Esophagus squamous epithelium (tissue), 5 donors: ENCODE data around the gene ZNF445. TPM values are rescaled to one million over a fixed set of nuclear protein-coding genes. Genes with fewer than 3 reads are reported as not detected.
"Not testable (repeated sequence)": the region's sequence is repeated elsewhere in the genome, so short reads cannot be mapped to it uniquely, and the experiment has no call there.

Source experiments
- DNase-seq: peaks from one replicate; lab custom pipeline; 2025; lab: John Stamatoyannopoulos, UW
- H3K27ac ChIP-seq, 4 donors: fragments of 200-600 bp; sonication (generic); one replicate each; pipeline ENCODE4 v1.5.1; 2016 to 2019; ENCODE audit warnings: mild to moderate bottlenecking in 1 of 4
- H3K27me3 ChIP-seq, 4 donors: fragments of 200-600 bp; sonication (generic); 1 replicate in 3 of 4; 2 replicates in 1 of 4; pipeline versions ENCODE4 v1.5.1 to v1.6.0; 2017 to 2021; ENCODE audit warnings: antibody characterized with exemption in 1 of 4
- H3K36me3 ChIP-seq, 3 donors: fragments of 200-600 bp; sonication (generic); one replicate each; pipeline ENCODE4 v1.5.1; 2016 to 2019
- H3K4me1 ChIP-seq, 3 donors: fragments of 200-600 bp; sonication (generic); one replicate each; pipeline ENCODE4 v1.5.1; 2017 to 2019
- H3K4me3 ChIP-seq, 4 donors: fragments of 200-600 bp; sonication (generic); 1 replicate in 3 of 4; 2 replicates in 1 of 4; pipeline ENCODE4 v1.5.1; 2016 to 2019; ENCODE audit warnings: mild to moderate bottlenecking in 2 of 4, moderate library complexity in 1 of 4
- H3K9me3 ChIP-seq, 3 donors: fragments of 200-600 bp; sonication (generic); one replicate each; pipeline ENCODE4 v1.5.1; 2016 to 2019
- POLR2A ChIP-seq, 4 donors: fragments of 450-650 bp; IDR thresholded peaks; one replicate each; pipeline ENCODE4 v1.6.1; 2017; ENCODE audit warnings: antibody characterized with exemption in 4 of 4, mild to moderate bottlenecking in 4 of 4, moderate library complexity in 3 of 4
- WGBS, 2 donors: methylation state at CpG; one replicate each; pipeline ENCODE4 v1.1.5; 2018; 5-methylcytosine and 5-hydroxymethylcytosine counted together
- intact Hi-C: fragments of 100-400 bp; cut with DNase I; formaldehyde crosslinking; loops from one replicate; pipeline ENCODE4 v1.15.0; 2022
- total RNA-seq, 4 donors: library from RNA; depleted of rRNA; stranded (reverse); fragments of >200 nt; gene quantifications; one replicate each; pipeline ENCODE4 v1.1.0, GENCODE V29; 2016
- TF ChIP-seq, protein P1 (sequence below), 6 experiments: fragments of 450-650 bp in 4 of 6; fragments of 200-600 bp in 2 of 6; sonication (generic) in 2 of 6; IDR thresholded peaks; one replicate each; pipeline ENCODE4 v1.5.1; 2016 to 2019; ENCODE audit warnings: antibody characterized with exemption in 6 of 6, mild to moderate bottlenecking in 4 of 6, moderate library complexity in 4 of 6
- donor health status: DM: yes; HTN: yes; CAD: no.

The ZNF445 gene
- total RNA-seq, 4 donors from 2014 or later: 3.2 to 6.9 (median 4.6) TPM

GRCh38 chr3:44478606-44479094, 1.2 kb upstream of the ZNF445 start:
- no peaks in the 10 kb centered on the region for H3K9me3 ChIP-seq
- no peak for DNase-seq
- TF ChIP-seq, protein P1, sequence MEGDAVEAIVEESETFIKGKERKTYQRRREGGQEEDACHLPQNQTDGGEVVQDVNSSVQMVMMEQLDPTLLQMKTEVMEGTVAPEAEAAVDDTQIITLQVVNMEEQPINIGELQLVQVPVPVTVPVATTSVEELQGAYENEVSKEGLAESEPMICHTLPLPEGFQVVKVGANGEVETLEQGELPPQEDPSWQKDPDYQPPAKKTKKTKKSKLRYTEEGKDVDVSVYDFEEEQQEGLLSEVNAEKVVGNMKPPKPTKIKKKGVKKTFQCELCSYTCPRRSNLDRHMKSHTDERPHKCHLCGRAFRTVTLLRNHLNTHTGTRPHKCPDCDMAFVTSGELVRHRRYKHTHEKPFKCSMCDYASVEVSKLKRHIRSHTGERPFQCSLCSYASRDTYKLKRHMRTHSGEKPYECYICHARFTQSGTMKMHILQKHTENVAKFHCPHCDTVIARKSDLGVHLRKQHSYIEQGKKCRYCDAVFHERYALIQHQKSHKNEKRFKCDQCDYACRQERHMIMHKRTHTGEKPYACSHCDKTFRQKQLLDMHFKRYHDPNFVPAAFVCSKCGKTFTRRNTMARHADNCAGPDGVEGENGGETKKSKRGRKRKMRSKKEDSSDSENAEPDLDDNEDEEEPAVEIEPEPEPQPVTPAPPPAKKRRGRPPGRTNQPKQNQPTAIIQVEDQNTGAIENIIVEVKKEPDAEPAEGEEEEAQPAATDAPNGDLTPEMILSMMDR (IDR thresholded peaks at IDR 0.05): no peak
- no peak for TF ChIP-seq POLR2A (IDR thresholded peaks at IDR 0.05)
- no peaks in the 10 kb centered on the region for H3K36me3 ChIP-seq
- intact Hi-C loops: no loop called here
- peaks cover 0 to 43% (median 18%) of the 10 kb centered on the region in 3 donors for H3K4me1 ChIP-seq
- 83 to 85% methylated on average over 2 of the region's 2 CpGs for WGBS, 2 donors
- H3K4me3 ChIP-seq: no peak overlapping the region
- H3K27me3 ChIP-seq: no peaks in the 10 kb centered on the region
- H3K27ac ChIP-seq: no peak overlapping the region

- peak overlapping the region; percentile 67 to 93 (median 75) for H3K4me3 ChIP-seq
- TF ChIP-seq POLR2A (IDR thresholded peaks at IDR 0.05): no peak
- TF ChIP-seq, protein P1 (IDR thresholded peaks at IDR 0.05): no peak
- DNase-seq: no peak
- no peaks in the 10 kb centered on the region for H3K36me3 ChIP-seq
- intact Hi-C loops: no loop called here
- H3K27ac ChIP-seq: peak overlapping the region in 1 of 4 donors; percentile 91
- no peaks in the 10 kb centered on the region for H3K9me3 ChIP-seq
- H3K27me3 ChIP-seq: no peaks in the 10 kb centered on the region
- peaks cover 0 to 43% (median 18%) of the 10 kb centered on the region in 3 donors for H3K4me1 ChIP-seq
- WGBS, 2 donors: 27 to 68% methylated on average over 3 to 4 of the region's 4 CpGs
These were observed 592 bp upstream of the ZNF445 start for GRCh38 chr3:44478055-44478468.

GRCh38 chr3:44476963-44477311, 533 bp downstream of the ZNF445 start:
- Histone ChIP-seq H3K4me1 (peaks cover 0 to 39% (median 18%) of the 10 kb centered on the region in 3 donors), H3K27me3 (no peaks in the 10 kb centered on the region), H3K9me3 (no peaks in the 10 kb centered on the region), H3K36me3 (no peaks in the 10 kb centered on the region), H3K4me3 (peak overlapping the region; percentile 67 to 93 (median 75)), H3K27ac (peak overlapping the region in 3 of 4 donors; percentile 70 to 91 (median 85))
- intact Hi-C loops: no loop called here
- no peak for DNase-seq
- TF ChIP-seq POLR2A (IDR thresholded peaks at IDR 0.05): no peak
- TF ChIP-seq, protein P1 (IDR thresholded peaks at IDR 0.05): no peak
- 0% methylated on average over 5 of the region's 5 CpGs for WGBS, 2 donors

- Histone ChIP-seq H3K4me3 (peak overlapping the region; percentile 67 to 93 (median 75)), H3K27me3 (no peaks in the 10 kb centered on the region), H3K4me1 (peaks cover 0 to 46% (median 18%) of the 10 kb centered on the region in 3 donors), H3K36me3 (no peaks in the 10 kb centered on the region), H3K9me3 (no peaks in the 10 kb centered on the region), H3K27ac (no peak overlapping the region)
- TF ChIP-seq, protein P1 (IDR thresholded peaks at IDR 0.05): no peak
- no peak for TF ChIP-seq POLR2A (IDR thresholded peaks at IDR 0.05)
- 1 to 9% methylated on average over 6 of the region's 6 CpGs for WGBS, 2 donors
- intact Hi-C loops: no loop called here
- DNase-seq: no peak
These were observed 1.3 kb downstream of the ZNF445 start for GRCh38 chr3:44476181-44476611.

GRCh38 chr3:44474886-44475285, 2.6 kb downstream of the ZNF445 start:
- H3K9me3 ChIP-seq, intact Hi-C loops, DNase-seq, H3K4me3 ChIP-seq, H3K36me3 ChIP-seq, H3K27ac ChIP-seq, H3K27me3 ChIP-seq: not testable (repeated sequence)
- WGBS, 2 donors: 85 to 91% methylated on average over 10 of the region's 10 CpGs
- peaks cover 0 to 46% (median 18%) of the 10 kb centered on the region in 3 donors for H3K4me1 ChIP-seq
